ENCODE data around the gene ZNF595. TPM values are rescaled to one million over a fixed set of nuclear protein-coding genes. Genes with fewer than 3 reads are reported as not detected.
"Not testable (repeated sequence)": the region's sequence is repeated elsewhere in the genome, so short reads cannot be mapped to it uniquely, and the experiment has no call there.

Gene ZNF595
- total RNA-seq (2014; rRNA removed; shearing (Covaris generic)): 7.1 and 8.3 TPM in 2 replicates
- polyA plus RNA-seq (2016; fragmentation: Nextera tagmentation; extraction: Ambion mirVana): 5.3 and 5.8 TPM in 2 replicates

DNA sequence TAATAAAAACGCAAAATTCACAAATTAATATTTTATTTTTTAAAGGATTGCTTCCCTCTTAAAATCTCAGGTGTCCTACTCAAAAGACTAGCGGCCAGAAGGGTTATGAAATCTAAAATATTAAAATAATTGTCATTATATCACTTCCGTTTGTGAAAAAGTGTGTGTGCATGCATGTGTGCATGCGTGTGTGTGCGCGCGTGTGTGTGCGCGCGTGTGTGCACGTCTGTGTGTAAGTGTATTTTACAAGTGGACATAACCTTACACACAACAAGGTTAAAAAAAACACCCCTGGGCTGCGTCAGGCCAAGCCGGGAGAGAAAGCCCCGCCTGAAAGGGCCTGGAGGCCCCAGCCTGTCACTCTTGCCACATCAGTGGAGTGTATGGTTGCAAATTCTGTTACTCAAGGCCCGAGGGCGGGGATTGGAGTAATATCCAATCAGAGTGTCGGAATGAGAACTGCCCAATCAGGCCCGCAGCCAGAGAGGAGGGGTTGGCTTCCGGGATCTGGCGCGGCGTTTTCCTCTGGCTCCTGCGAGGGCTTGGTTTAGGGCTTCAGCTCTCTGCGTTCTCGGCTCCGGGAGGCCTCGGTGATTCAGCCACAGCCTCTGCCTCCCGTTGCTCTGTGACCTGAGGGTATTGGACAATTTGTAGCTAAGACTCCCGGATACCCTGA, at the start of gene ZNF595:
Gene ZNF595 (plus strand): TSS at position 518 of the 676 bp plus-strand sequence. CDS start 168 bp downstream, outside the sequence.
- H3K36me3 ChIP-seq (ENCODE audit: low read depth); H3K27me3 ChIP-seq (replicated peaks; ENCODE audit: insufficient read depth); in situ Hi-C loops (cut with MboI); H3F3A ChIP-seq (ENCODE audit: insufficient read depth); H3K4me1 ChIP-seq (ENCODE audit: insufficient read depth); H3K79me2 ChIP-seq (ENCODE audit: insufficient read depth); H4K20me1 ChIP-seq (ENCODE audit: insufficient read depth); H3K9me2 ChIP-seq (ENCODE audit: insufficient read depth); DNase-seq; H3K9me3 ChIP-seq (ENCODE audit: low read depth): not testable (repeated sequence)
- Histone ChIP-seq H2AFZ (peak within 1 kb of the TSS; percentile 68; the same call in 1 of the 2 replicates), H3K4me2 (ENCODE audit: unreplicated experiment) (peak within 1 kb of the TSS; percentile 57), H3K9ac (peak within 1 kb of the TSS; percentile 74), H3K4me3 (peak within 1 kb of the TSS; percentile 66), H3K27ac (peak within 1 kb of the TSS; percentile 24; the same call in 1 of the 2 replicates)
- 26 to 27% methylated on average over 24 of the region's 29 CpGs for WGBS, 2 experiments (ENCODE audit: low coverage in 1 of 2, low lambda C conversion rate in 2 of 2, missing lambda C conversion rate in 2 of 2)

DNA sequence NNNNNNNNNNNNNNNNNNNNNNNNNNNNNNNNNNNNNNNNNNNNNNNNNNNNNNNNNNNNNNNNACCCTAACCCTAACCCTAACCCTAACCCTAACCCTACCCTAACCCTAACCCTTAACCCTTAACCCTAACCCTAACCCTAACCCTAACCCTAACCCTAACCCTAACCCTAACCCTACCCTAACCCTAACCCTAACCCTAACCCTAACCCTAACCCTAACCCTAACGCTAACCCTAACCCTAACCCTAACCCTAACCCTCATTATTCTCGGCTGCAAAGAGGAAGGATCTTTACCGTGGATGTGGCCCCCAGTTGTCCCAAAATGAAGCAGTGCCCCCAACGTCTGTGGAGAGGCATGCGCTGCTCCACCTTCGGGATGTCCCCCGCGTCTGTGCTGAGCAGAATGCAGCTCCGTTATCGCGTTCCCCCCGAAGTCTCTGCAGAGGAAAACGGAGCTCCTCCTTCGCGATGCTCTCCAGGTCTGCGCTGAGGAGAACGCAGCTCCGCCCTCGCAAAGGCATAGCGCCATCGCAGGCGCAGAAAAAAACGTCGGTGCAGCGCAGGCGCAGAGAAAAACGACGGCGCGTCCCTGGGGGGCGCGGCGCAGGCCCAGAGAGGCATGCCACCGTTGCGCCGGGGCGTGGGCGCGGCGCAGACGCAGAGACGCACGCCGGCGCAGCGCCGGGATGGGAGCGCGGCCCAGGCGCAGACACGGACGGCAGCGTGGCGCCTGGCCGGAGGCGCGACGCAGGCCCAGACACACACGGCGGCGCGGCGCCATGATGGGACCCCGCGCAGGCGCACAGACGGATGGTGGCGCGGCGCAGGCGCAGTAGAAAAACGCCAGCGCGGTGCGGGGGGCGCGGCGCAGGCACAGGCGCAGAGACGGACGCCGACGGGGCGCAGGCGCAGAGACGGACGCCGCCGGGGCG, 42.9 kb upstream of the ZNF595 start:
- H3K4me2 ChIP-seq (ENCODE audit: unreplicated experiment); H3K27ac ChIP-seq; H3K4me1 ChIP-seq (ENCODE audit: insufficient read depth); H3K27me3 ChIP-seq (replicated peaks; ENCODE audit: insufficient read depth); H3K9me2 ChIP-seq (ENCODE audit: insufficient read depth); H3K4me3 ChIP-seq; H3K9ac ChIP-seq; H3F3A ChIP-seq (ENCODE audit: insufficient read depth); H3K36me3 ChIP-seq (ENCODE audit: low read depth); H3K79me2 ChIP-seq (ENCODE audit: insufficient read depth); H3K9me3 ChIP-seq (ENCODE audit: low read depth); H2AFZ ChIP-seq; H4K20me1 ChIP-seq (ENCODE audit: insufficient read depth); in situ Hi-C loops (cut with MboI): not testable (repeated sequence)
- WGBS, 2 experiments (ENCODE audit: low coverage in 1 of 2, low lambda C conversion rate in 2 of 2, missing lambda C conversion rate in 2 of 2): 74 to 79% methylated on average over 45 to 74 of the region's 90 CpGs
- DNase-seq: peak; percentile 34

DNA sequence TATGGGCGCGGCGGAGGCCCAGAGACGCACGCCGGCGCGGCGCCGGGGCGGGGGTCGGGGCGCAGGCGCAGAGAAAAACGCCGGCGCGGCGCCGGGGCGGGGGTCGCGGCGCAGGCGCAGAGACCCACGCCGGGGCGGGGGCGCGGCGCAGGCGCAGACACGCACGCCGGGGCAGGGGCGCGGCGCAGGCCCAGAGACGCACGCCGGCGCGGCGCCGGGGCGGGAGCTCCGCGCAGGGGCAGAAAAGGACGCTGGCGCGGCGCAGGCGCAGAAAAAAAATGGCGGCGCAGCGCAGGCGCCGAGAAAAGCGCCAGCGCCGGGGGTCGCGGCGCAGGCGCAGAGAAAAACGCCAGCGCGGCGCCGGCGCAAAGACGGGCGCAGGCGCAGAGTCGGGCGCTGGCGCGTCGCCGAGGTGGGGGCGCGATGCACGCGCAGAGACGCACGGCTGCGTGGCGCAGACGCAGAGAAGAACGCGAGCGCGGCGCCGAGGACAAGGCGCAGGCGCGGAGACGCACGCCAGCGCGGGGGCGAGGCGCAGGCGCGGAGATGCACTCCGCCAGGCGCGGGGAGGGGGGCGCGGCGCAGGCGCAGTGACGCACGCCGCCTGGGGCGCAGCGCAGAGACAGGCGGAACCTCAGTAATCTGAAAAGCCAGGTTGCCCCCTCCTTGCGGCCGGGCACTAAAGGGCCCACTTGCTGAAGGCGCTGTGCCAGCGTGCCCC, 41.9 kb upstream of the ZNF595 start:
- H3K9ac ChIP-seq; H3K9me2 ChIP-seq (ENCODE audit: insufficient read depth); H3K4me1 ChIP-seq (ENCODE audit: insufficient read depth); H4K20me1 ChIP-seq (ENCODE audit: insufficient read depth); DNase-seq; H3K4me2 ChIP-seq (ENCODE audit: unreplicated experiment); H3K36me3 ChIP-seq (ENCODE audit: low read depth); H2AFZ ChIP-seq; H3K9me3 ChIP-seq (ENCODE audit: low read depth); in situ Hi-C loops (cut with MboI); H3K4me3 ChIP-seq; H3K79me2 ChIP-seq (ENCODE audit: insufficient read depth); H3F3A ChIP-seq (ENCODE audit: insufficient read depth); H3K27ac ChIP-seq; H3K27me3 ChIP-seq (replicated peaks; ENCODE audit: insufficient read depth): not testable (repeated sequence)
- 74 to 77% methylated on average over 4 to 73 of the region's 123 CpGs for WGBS, 2 experiments (ENCODE audit: low coverage in 1 of 2, low lambda C conversion rate in 2 of 2, missing lambda C conversion rate in 2 of 2)

DNA sequence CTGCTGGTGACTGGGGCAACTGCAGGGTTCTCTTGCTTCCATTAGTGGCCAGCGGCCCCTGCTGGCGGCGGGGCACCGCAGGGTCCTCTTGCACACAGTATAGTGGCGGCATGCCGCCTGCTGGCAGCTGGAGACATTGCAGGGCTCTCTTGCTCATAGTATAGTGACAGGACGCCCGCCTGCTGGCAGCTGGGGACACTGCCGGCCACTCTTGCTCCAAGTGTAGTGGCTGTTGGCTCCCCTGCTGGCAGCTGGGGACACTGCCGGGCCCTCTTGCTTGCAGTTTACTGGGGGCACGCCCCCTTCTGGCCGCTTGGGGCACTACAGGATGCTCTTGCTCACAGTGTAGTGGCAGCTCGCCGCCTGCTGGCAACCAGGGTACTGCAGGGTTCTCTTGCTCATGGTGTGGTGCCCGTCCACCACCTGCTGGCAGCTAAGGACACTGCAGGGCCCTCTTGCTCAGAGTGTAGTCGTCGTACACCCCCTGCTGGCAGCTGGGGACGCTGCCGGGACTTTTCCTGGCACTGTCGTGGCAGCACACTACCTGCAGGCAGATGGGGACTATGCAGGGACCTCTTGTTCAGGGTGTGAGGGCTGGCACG, 41.2 kb upstream of the ZNF595 start:
- H3K9me3 ChIP-seq (ENCODE audit: low read depth); H2AFZ ChIP-seq; H3K79me2 ChIP-seq (ENCODE audit: insufficient read depth); H3K9me2 ChIP-seq (ENCODE audit: insufficient read depth); H3K36me3 ChIP-seq (ENCODE audit: low read depth); H3K4me2 ChIP-seq (ENCODE audit: unreplicated experiment); in situ Hi-C loops (cut with MboI); H3K9ac ChIP-seq; H3K4me1 ChIP-seq (ENCODE audit: insufficient read depth); H3K27ac ChIP-seq; H3K27me3 ChIP-seq (replicated peaks; ENCODE audit: insufficient read depth); H3K4me3 ChIP-seq; H3F3A ChIP-seq (ENCODE audit: insufficient read depth); H4K20me1 ChIP-seq (ENCODE audit: insufficient read depth): not testable (repeated sequence)
- DNase-seq: peak; percentile 18
- 67 to 69% methylated on average over 12 to 16 of the region's 21 CpGs for WGBS, 2 experiments (ENCODE audit: low coverage in 1 of 2, low lambda C conversion rate in 2 of 2, missing lambda C conversion rate in 2 of 2)

DNA sequence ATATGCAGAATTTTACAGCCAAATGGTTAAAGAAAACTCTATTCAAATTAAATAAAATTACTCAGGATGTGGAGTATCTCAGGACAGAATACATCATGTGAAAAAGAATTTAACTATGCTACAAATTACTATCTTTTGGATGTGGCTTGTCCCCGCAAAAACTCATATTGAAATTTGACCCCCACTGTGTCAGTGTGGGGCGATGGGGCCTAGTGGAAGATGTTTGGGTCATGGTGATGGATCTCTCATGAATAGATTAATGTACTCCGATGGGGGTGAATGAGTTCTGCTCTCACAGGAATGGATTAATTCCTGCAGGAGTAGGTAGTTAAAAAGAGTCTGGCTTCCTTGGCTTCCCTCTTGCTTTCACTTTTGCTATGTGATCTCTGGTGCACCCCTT, 35.0 kb upstream of the ZNF595 start:
- H4K20me1 ChIP-seq (ENCODE audit: insufficient read depth); H3K79me2 ChIP-seq (ENCODE audit: insufficient read depth); H3K9me3 ChIP-seq (ENCODE audit: low read depth); in situ Hi-C loops (cut with MboI); H3K27ac ChIP-seq; H3K9me2 ChIP-seq (ENCODE audit: insufficient read depth); H3K4me3 ChIP-seq; H3K4me1 ChIP-seq (ENCODE audit: insufficient read depth); H3K4me2 ChIP-seq (ENCODE audit: unreplicated experiment); H3K27me3 ChIP-seq (replicated peaks; ENCODE audit: insufficient read depth); H3K9ac ChIP-seq; DNase-seq; H2AFZ ChIP-seq; H3K36me3 ChIP-seq (ENCODE audit: low read depth); H3F3A ChIP-seq (ENCODE audit: insufficient read depth): not testable (repeated sequence)
- 7 to 12% methylated on average over 3 of the region's 3 CpGs for WGBS, 2 experiments (ENCODE audit: low coverage in 1 of 2, low lambda C conversion rate in 2 of 2, missing lambda C conversion rate in 2 of 2)

DNA sequence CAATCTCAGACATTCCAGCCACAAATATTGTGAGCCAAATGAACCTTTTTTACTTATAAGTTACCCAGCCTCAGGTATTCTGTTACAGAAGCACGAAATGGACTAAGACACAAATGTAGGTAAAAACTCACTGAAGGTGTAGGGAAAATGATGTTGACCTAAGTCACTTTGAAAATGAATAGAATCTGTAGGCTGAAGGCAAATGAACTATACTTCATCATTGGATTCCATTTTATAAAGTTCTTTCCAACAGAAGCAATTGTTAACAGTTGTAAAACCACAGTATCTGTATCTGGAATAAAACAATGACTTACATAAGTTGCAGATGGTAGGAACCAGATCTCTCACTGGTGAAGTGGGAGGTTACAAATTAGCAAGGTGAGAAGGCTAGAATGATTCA, 34.5 kb upstream of the ZNF595 start:
- H4K20me1 ChIP-seq (ENCODE audit: insufficient read depth); H3F3A ChIP-seq (ENCODE audit: insufficient read depth); H3K27me3 ChIP-seq (replicated peaks; ENCODE audit: insufficient read depth); H3K9ac ChIP-seq; H3K4me3 ChIP-seq; in situ Hi-C loops (cut with MboI); H3K4me2 ChIP-seq (ENCODE audit: unreplicated experiment); H3K27ac ChIP-seq; DNase-seq; H3K9me2 ChIP-seq (ENCODE audit: insufficient read depth); H3K9me3 ChIP-seq (ENCODE audit: low read depth); H2AFZ ChIP-seq; H3K79me2 ChIP-seq (ENCODE audit: insufficient read depth); H3K4me1 ChIP-seq (ENCODE audit: insufficient read depth); H3K36me3 ChIP-seq (ENCODE audit: low read depth): not testable (repeated sequence)
- 10% methylated on average over 1 of the region's 1 CpG for WGBS, 2 experiments (ENCODE audit: low coverage in 1 of 2, low lambda C conversion rate in 2 of 2, missing lambda C conversion rate in 2 of 2)

DNA sequence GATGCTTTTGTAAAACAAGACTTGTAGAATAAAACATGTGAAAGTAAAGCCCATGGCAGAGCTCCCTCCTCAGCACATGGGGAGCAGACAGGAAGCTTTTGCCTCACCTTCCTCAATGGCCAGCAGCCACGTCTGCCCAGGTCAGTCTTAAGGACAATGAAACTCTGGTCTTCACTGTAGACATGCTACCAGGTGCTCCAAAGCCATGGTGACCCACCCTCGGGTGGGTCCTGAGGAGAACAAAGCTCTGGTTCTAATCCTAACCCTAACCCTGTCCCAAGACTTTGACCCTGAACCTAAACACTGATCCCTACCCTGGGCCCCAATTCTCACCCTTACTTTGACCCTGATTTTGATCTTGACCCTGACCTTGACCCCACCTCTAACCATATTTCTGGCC, 30.2 kb upstream of the ZNF595 start:
- H4K20me1 ChIP-seq (ENCODE audit: insufficient read depth); H2AFZ ChIP-seq; H3K79me2 ChIP-seq (ENCODE audit: insufficient read depth); H3K27me3 ChIP-seq (replicated peaks; ENCODE audit: insufficient read depth); H3K36me3 ChIP-seq (ENCODE audit: low read depth); H3K27ac ChIP-seq; in situ Hi-C loops (cut with MboI); H3K4me3 ChIP-seq; H3K9ac ChIP-seq; H3K9me2 ChIP-seq (ENCODE audit: insufficient read depth); H3K9me3 ChIP-seq (ENCODE audit: low read depth); H3K4me2 ChIP-seq (ENCODE audit: unreplicated experiment); H3F3A ChIP-seq (ENCODE audit: insufficient read depth); H3K4me1 ChIP-seq (ENCODE audit: insufficient read depth); DNase-seq: not testable (repeated sequence)
- WGBS, 2 experiments (ENCODE audit: low coverage in 1 of 2, low lambda C conversion rate in 2 of 2, missing lambda C conversion rate in 2 of 2): 3 to 7% methylated on average over 2 of the region's 2 CpGs
